ENCODE measurements around the gene CAMK2G.

The CAMK2G gene

DNA sequence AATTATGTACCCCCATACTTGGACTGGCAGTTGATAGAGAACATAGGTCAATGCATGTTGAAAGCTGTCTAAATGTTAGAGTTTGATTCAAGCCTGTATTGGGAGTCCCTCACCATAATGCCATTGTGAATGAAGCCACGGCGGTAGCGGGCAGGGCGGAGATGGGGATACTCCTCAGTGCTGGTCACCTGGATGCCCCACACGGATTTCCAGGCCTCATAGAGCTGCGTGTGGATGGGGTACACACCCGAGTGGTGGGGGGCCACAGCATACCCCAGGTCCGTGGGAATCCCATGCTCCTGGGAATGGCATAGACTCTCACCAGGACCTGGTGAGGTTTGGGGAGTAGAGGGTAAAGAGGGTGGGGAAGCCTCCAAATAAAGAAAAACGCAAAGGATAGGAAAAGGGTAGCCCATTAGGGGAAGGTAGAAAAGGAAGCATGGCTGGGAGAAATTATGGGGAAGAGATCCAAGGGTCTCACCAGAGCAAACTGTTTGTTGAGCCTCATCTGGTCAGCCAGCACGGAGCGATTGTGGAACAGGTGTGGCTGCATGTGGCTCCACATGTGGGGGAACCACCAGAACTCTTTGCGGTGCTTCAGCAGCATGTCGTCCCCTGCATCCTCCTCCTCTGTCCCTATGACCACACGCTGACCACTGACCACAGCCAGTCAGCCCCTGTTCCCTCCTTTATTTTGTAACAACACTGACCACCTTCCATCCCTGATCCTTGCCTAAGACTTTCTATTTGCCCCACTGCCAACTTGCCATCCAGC lies 68.0 kb downstream of the CAMK2G start:
- DNase-seq (ENCODE audit: low read depth), result no peak

DNA sequence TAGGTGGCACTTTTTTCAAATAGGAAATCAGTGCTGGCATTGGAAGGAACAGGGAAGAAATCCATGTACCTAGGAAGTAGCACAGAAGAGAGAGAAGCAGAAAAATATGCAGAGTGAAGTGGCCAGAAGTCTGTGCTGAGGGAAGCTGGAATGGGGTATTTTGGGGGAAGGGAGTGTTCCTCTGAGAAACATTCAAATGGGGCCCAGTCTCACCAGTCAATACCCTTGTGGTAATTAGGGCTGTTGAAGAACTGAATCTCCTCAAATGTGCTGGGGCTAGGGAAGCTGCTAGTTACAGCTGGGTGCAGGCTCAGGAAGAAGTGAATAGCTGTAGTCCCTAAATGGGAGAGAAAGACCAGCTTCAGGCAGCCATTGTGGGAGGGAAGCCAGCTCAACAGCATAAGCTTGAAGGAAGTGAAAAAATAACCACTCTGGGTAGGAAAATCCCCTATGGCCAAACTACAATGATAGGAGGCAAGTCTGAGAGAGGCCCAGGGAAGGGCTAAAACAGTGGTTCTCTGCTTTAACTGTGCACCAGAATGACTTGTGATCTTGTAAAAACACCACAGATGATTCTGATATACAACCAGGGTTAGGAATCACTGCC lies 70.6 kb downstream of the CAMK2G start:
- H3K4me3 ChIP-seq (ENCODE audit: low read length), result no peak overlapping the region
- DNase-seq (ENCODE audit: low read depth), result no peak
- no peak for TF ChIP-seq CTCF (IDR thresholded peaks at IDR 0.05; ENCODE audit: insufficient read depth, low read depth, low read length, missing control alignments)

More for the DNA sequence above, 68.0 kb downstream of the CAMK2G start:
- no peak for TF ChIP-seq CTCF (IDR thresholded peaks at IDR 0.05; ENCODE audit: insufficient read depth, low read depth, low read length, missing control alignments)
- no peak overlapping the region for H3K4me3 ChIP-seq (ENCODE audit: low read length)

DNA sequence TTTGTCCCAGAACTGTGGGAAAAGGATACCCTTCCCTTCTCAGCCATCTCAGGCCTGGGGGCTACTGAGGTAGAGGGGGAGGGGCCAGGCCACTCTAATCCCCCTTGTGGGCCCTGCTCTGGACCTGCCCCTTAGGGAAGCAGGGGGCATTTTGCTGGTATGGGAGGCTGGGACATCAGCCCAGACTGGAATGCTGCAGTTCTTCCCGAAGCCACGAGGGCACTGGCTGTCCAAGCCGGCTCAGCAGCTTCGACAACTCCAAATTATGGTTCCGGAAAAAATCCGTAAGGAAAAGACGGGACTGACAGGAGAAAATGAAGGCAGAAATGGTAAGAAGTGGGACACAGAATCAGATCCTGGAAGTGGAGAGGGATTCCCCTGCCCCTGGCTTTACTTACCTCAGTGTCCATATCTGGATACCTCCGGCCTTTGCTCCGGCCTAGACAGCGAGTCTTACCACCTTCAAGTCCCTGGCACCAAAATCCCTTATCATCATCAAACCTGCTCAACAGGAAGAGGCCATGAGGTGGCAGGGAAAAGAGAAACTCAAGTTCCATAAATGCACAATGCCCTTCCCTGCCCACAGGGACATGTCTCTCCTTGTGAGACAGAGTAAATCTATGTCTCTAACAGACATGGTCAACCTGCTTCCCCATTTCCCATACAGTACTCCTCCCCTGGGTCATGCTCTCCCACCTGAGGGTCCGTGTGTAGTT lies 71.9 kb downstream of the CAMK2G start:
- no peak for TF ChIP-seq CTCF (IDR thresholded peaks at IDR 0.05; ENCODE audit: insufficient read depth, low read depth, low read length, missing control alignments)
- peak; percentile 67 for DNase-seq (ENCODE audit: low read depth)
- no peak overlapping the region for H3K4me3 ChIP-seq (ENCODE audit: low read length)

DNA sequence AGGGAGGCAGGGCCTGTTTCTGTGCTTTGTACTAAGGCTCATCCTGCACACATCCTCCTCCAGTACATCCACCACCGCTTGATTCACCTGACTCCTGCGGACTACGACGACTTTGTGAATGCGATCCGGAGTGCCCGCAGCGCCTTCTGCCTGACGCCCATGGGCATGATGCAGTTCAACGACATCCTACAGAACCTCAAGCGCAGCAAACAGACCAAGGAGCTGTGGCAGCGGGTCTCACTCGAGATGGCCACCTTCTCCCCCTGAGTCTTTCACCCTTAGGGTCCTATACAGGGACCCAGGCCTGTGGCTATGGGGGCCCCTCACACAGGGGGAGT lies 73.1 kb downstream of the CAMK2G start:
- DNase-seq (ENCODE audit: low read depth), result no peak
- H3K4me3 ChIP-seq (ENCODE audit: low read length), result no peak overlapping the region
- TF ChIP-seq CTCF (IDR thresholded peaks at IDR 0.05; ENCODE audit: insufficient read depth, low read depth, low read length, missing control alignments), result no peak

- no peak overlapping the region for H3K4me3 ChIP-seq (ENCODE audit: low read length)
- DNase-seq (ENCODE audit: low read depth), result no peak
- TF ChIP-seq CTCF (IDR thresholded peaks at IDR 0.05; ENCODE audit: insufficient read depth, low read depth, low read length, missing control alignments), result no peak
Measured at GRCh38 chr10:73800560-73801252, 73.6 kb downstream of the CAMK2G start.

DNA sequence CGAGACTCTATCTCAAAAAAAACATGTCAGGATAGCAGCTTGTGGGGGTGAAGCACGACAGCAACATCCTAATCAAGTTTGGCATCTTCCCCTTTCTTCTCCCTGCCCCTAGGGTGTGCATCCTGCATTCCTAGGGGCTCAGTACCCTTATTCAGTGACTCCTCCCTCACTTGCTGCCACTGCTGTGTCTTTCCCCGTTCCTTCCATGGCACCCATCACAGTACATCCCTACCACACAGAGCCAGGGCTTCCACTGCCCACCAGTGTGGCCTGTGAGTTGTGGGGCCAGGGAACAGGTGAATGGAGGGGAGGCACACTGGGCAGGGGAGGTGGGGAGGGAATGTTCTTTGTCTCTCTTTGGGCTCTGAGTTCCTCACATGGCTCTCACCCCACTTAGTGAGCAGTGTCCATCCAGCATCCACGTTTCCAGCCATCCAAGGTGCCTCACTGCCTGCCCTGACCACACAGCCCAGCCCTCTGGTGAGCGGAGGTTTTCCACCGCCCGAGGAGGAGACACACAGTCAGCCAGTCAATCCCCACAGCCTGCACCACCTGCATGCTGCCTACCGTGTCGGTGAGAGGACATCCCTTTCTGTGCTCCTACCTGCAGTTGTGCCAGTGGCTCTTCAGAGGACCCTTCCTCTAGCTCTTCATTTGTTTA lies 74.3 kb downstream of the CAMK2G start:
- no peak for DNase-seq (ENCODE audit: low read depth)
- no peak for TF ChIP-seq CTCF (IDR thresholded peaks at IDR 0.05; ENCODE audit: insufficient read depth, low read depth, low read length, missing control alignments)
- no peak overlapping the region for H3K4me3 ChIP-seq (ENCODE audit: low read length)
